Neural progenitor cell (in vitro differentiated cells): ENCODE results near the gene GPBAR1.
A peak's percentile ranks its signal among the peaks of the same experiment; 100 is the strongest.

Source experiments
- EZH2 ChIP-seq: fragments of 200-600 bp; sonication (generic); IDR thresholded peaks from 2 replicates; pipeline ENCODE4 v1.6.1; 2017; ENCODE audit warnings: antibody characterized with exemption, mild to moderate bottlenecking, moderate library complexity
- TF ChIP-seq, protein P1 (sequence below): fragments of 200-600 bp; sonication (generic); IDR thresholded peaks from 2 replicates; pipeline ENCODE4 v1.5.1; 2017; ENCODE audit warnings: antibody characterized with exemption, mild to moderate bottlenecking

DNA sequence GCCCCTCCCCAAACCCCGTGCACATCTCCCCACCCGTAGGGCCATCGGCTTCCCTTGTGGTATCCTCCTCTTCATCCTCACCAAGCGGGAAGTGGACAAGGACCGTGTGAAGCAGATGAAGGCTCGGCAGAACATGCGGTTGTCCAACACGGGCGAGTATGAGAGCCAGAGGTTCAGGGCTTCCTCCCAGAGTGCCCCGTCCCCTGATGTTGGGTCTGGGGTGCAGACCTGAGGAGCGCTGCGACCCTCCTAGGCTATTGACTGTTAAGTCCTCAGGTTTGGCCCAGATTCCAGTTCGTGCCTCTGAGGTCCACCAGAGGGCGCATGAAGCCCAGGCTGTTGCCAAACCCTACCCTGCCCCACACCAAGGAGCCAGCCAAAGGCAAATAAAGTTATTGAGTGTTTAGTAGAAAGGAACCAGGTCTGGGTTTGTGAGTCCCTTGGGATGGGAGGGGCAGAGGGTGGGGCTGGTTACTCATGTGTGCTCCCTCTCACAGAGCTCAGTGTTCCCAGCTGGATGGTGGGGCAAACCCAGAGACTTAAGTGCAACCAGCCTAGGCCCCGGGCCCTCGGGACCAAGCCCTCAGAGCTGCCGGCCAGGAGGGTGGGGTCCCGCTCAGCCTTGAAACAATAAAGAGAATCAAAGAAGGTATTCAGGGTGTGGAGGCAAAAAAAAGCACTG lies 11.9 kb downstream of the GPBAR1 start:
- TF ChIP-seq EZH2 = no peak
- TF ChIP-seq, protein P1, sequence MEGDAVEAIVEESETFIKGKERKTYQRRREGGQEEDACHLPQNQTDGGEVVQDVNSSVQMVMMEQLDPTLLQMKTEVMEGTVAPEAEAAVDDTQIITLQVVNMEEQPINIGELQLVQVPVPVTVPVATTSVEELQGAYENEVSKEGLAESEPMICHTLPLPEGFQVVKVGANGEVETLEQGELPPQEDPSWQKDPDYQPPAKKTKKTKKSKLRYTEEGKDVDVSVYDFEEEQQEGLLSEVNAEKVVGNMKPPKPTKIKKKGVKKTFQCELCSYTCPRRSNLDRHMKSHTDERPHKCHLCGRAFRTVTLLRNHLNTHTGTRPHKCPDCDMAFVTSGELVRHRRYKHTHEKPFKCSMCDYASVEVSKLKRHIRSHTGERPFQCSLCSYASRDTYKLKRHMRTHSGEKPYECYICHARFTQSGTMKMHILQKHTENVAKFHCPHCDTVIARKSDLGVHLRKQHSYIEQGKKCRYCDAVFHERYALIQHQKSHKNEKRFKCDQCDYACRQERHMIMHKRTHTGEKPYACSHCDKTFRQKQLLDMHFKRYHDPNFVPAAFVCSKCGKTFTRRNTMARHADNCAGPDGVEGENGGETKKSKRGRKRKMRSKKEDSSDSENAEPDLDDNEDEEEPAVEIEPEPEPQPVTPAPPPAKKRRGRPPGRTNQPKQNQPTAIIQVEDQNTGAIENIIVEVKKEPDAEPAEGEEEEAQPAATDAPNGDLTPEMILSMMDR = peak; percentile 96
